Epithelial cell of prostate (primary cell): ENCODE measurements around the gene PTCRA.
"Not testable (repeated sequence)": the region's sequence is repeated elsewhere in the genome, so short reads cannot be mapped to it uniquely, and the experiment has no call there.

Experiments used
- DNase-seq: peaks from one replicate; pipeline ENCODE4 v3.0.0-alpha.2; 2011; ENCODE audit warnings: low read depth, low spot score
- H3K27ac ChIP-seq: fragments of 450-650 bp; 2 replicates; pipeline ENCODE4 v1.5.1; 2017; ENCODE audit warnings: mild to moderate bottlenecking

The PTCRA gene

GRCh38 chr6:42902429-42903263 lies 13.2 kb upstream of the PTCRA start:
- not testable (repeated sequence) for DNase-seq, H3K27ac ChIP-seq

GRCh38 chr6:42904467-42904866 lies 11.4 kb upstream of the PTCRA start:
- no peak for DNase-seq
- no peak overlapping the region for H3K27ac ChIP-seq

- DNase-seq = no peak
- no peak overlapping the region for H3K27ac ChIP-seq
Measured at GRCh38 chr6:42907336-42907735, 8.5 kb upstream of the PTCRA start.

GRCh38 chr6:42909835-42910234 lies 6.0 kb upstream of the PTCRA start:
- DNase-seq = no peak
- H3K27ac ChIP-seq = no peak overlapping the region

GRCh38 chr6:42911171-42912021 lies 4.5 kb upstream of the PTCRA start:
- no peak for DNase-seq
- H3K27ac ChIP-seq = no peak overlapping the region

GRCh38 chr6:42914546-42914945 lies 1.3 kb upstream of the PTCRA start:
- DNase-seq = no peak

GRCh38 chr6:42916288-42916687 lies 435 bp downstream of the PTCRA start:
- DNase-seq = no peak

More at GRCh38 chr6:42914546-42914945, 1.3 kb upstream of the PTCRA start:
- H3K27ac ChIP-seq = no peak overlapping the region

GRCh38 chr6:42921801-42922200 lies 5.9 kb downstream of the PTCRA start:
- H3K27ac ChIP-seq = no peak overlapping the region
- no peak for DNase-seq

More at GRCh38 chr6:42916288-42916687, 435 bp downstream of the PTCRA start:
- no peak overlapping the region for H3K27ac ChIP-seq

GRCh38 chr6:42923666-42924065 lies 7.8 kb downstream of the PTCRA start:
- no peak overlapping the region for H3K27ac ChIP-seq
- DNase-seq = no peak

- DNase-seq = no peak
- no peak overlapping the region for H3K27ac ChIP-seq
Measured at GRCh38 chr6:42925248-42925857, 9.5 kb downstream of the PTCRA start.

GRCh38 chr6:42928986-42929820 lies 13.3 kb downstream of the PTCRA start, which contains the start of gene CNPY3:
Gene CNPY3, plus strand, starts transcription at chr6:42929480. Its CDS starts 91 bp downstream, at chr6:42929571.
- DNase-seq = peak; percentile 88
- H3K27ac ChIP-seq = peak within 1 kb of the TSS; percentile 90

- peak overlapping the region; percentile 90 for H3K27ac ChIP-seq
- no peak for DNase-seq
Measured at GRCh38 chr6:42929821-42930360, 14.0 kb downstream of the PTCRA start.

GRCh38 chr6:42932412-42932811 lies 16.6 kb downstream of the PTCRA start:
- H3K27ac ChIP-seq = no peak overlapping the region

GRCh38 chr6:42933205-42933604 lies 17.4 kb downstream of the PTCRA start:
- no peak for DNase-seq
- no peak overlapping the region for H3K27ac ChIP-seq

More at GRCh38 chr6:42932412-42932811, 16.6 kb downstream of the PTCRA start:
- DNase-seq = no peak

- no peak overlapping the region for H3K27ac ChIP-seq
- DNase-seq = no peak
Measured at GRCh38 chr6:42935322-42935721, 19.5 kb downstream of the PTCRA start.

GRCh38 chr6:42936398-42936797 lies 20.5 kb downstream of the PTCRA start:
- DNase-seq = no peak
- no peak overlapping the region for H3K27ac ChIP-seq

GRCh38 chr6:42937548-42938427 lies 21.9 kb downstream of the PTCRA start:
- H3K27ac ChIP-seq = no peak overlapping the region
- DNase-seq = no peak

- no peak overlapping the region for H3K27ac ChIP-seq
- no peak for DNase-seq
Measured at GRCh38 chr6:42938428-42938796, 22.6 kb downstream of the PTCRA start.
